Stimulated activated CD8-positive, alpha-beta memory T cell treated with anti-CD3 and anti-CD28 coated beads, Interleukin-12 subunit alpha, Interleukin-12 subunit beta, amount 100 ng/mL, for 24 hours (primary cell): Measurements from ENCODE around the gene GPRIN3.
"Not testable (repeated sequence)": the region's sequence is repeated elsewhere in the genome, so short reads cannot be mapped to it uniquely, and the experiment has no call there.

ENCODE experiments used
- DNase-seq: peaks from one replicate; pipeline ENCODE4 v3.0.0-alpha.2; 2020; ENCODE audit errors: extremely low read depth

GPRIN3 gene

DNA sequence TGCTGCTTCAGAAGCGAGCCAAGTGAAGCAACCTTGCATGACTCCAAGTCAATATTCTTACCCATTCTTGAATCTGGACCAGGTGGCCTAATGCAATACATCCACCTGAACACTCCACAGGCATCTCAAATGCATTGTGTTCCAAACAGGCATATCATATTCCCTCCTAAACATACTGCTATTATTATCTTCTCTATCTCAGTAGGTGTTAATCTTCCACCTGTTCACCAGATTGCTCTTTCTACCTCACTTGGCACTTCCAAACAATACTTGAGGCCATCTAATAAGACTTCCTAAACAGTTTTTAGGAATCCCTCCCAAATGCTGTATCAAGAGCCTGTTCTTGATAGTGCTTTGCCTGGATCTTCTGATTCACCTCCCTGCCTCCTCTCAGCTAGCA lies 90.7 kb downstream of the GPRIN3 start:
- no peak for DNase-seq

DNA sequence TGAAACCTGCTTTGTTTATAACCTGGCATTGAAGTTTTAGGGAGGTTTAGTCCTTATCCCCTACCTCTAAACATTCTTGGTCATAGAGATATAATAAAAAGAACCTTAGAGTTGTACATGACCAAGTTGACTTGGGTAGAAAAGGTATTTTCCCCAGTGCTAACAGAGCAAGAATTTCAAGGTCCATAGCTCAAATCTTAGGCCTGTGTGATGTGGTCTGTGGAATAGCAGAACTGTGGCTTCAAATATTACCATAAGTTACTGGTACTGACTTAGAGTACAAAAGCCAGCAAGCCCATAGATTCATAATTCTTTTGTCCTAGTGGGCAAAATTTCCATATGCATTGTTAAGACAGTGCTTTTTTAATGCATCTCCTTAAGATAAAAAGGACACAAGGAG lies 91.2 kb downstream of the GPRIN3 start:
- DNase-seq, result no peak

DNA sequence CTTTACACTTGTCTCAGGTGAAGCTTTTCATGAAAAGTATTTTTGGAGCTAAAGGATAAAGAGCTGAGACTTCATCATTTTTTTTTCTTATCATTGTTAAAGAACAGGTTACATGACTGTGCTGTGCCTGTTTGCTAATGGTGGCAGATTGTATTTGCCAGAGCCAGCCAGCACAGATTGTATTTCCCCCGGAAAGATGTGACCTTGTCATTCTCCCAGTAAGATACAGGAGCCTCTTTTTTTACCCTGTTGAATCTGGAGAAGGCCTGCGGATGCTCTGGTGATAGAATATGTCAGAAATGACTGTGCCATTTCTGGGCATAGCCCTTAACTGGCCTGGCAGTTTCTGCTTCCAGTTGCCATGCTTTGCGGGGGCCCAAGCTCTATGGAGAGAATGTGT lies 91.9 kb downstream of the GPRIN3 start:
- DNase-seq, result no peak

DNA sequence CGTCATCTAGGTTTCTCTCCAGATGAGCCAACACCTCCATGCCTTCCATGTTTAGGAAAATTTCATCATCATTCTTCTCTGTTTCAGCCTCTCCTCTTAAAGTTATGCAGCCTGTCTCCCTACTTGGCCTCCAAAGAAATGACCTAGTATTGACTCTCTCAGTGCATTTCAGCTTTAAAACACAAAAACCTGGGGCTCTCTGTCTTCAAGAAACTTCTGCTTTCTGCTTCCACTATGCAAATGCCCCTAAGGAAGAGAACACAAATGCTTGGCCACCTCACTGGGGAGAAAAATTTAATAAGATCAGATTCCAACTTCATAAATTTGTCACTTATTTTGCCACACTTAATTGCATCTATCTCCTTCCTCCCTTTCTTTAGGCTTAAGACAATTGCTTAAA lies 93.3 kb downstream of the GPRIN3 start:
- DNase-seq, result no peak

DNA sequence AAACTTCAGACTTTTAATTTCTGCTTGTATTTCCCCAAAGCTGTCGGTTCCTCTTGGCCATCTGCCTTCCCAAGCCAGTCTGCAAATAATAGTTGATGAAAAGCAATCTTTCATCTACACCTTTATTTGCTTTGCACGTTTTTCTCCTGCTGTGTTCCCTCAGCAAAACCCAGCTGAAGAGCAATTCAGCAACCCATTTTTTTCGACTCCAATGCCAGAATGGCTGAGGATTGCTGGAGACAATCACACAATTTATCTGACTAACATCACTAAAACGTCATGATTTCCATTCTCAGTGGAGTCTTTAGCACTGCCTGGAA lies 94.3 kb downstream of the GPRIN3 start:
- DNase-seq, result no peak

DNA sequence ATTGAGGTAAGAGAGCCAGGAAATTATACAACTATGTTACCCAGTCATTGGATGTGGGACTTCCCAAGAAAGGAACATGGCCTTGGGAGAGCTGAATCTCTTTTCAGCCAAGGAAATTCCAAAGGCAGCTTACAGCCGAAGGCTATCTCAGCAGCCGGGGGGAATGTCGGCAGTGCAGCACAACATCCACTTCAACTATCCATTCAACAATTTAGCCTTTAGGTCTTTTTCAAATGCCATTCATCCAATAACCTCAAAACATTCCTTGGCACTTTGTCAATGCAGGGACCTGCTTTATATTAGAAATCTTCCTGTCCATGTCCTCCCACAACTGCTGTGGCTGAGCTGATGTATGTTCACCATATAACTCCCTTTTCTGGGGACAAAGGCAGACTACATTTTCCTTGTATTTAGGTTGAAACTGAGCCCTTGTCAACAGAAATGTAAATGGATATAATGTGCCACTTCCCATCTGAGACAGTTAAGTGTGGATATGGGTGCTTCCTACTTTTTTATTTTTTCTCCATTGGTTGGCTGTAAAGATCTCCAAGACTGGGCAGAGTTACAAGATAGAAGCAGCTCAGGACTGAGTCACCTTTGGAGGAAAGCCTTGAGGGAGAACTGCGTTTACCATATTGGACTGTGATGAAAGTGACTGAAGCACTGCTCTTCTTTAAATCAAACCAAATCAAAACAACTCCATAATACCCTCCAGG lies 94.8 kb downstream of the GPRIN3 start:
- no peak for DNase-seq

DNA sequence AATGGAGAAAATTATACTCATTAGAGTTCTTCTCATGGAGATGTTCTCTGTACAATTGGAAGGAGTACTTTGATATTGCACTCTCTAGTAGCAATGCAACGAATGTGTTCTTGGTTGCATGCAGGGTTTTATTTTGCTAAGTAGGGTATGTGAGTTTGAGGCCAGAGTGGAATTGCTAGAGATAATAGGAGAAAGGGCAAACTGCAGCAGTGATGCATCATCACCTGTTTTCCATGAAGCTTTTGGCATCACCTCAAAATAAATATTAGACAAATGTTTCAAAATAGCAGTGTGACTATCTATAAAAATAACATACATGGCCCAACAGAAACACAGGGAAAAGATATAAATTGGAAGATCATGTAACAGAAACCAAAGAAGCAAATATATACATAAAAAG lies 103.0 kb downstream of the GPRIN3 start:
- DNase-seq, result no peak

DNA sequence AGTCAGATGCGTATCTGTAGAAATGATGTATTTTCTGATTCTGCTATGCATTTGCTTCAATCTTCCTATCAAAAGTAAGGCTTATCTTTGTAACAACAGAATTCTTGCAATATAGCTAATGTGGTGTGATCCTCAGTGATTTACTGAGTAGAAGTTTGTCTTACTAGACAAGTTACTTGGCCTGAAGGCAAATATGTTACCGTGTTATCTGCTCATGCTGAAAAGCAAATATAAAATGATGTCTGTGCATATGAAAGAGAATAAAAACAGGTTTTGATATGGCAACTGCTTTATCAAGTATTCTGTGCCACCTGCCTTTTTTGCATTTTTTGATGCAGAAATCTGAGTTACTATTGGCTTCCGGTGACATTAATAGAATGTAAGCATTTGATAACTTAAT lies 103.7 kb downstream of the GPRIN3 start:
- DNase-seq, result no peak

DNA sequence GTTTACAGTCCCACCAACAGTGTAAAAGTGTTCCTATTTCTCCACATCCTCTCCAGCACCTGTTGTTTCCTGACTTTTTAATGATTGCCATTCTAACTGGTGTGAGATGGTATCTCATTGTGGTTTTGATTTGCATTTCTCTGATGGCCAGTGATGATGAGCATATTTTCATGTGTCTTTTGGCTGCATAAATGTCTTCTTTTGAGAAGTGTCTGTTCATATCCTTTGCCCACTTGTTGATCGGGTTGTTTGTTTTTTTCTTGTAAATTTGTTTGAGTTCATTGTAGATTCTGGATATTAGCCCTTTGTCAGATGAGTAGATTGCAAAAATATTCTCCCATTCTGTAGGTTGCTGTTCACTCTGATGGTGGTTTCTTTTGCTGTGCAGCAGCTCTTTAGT lies 108.2 kb downstream of the GPRIN3 start:
- not testable (repeated sequence) for DNase-seq

DNA sequence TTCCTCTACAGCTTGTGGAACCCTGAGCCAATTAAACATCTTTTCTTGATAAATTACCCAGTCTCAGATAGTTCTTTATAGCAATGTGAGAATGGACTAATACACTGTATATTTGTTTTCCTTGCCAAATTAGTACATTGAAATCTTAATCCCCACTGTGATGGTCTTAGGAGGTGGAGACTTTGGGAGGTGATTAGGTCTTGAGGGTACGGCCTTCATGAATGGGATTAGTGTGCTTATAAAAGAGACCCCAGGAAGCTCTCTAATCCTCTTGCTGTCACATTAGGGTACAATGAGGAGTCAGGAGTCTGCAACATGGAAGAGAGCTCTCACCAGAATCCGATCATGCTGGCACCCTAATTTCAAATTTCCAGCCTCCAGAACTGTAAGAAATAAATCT lies 109.7 kb downstream of the GPRIN3 start:
- DNase-seq, result no peak

DNA sequence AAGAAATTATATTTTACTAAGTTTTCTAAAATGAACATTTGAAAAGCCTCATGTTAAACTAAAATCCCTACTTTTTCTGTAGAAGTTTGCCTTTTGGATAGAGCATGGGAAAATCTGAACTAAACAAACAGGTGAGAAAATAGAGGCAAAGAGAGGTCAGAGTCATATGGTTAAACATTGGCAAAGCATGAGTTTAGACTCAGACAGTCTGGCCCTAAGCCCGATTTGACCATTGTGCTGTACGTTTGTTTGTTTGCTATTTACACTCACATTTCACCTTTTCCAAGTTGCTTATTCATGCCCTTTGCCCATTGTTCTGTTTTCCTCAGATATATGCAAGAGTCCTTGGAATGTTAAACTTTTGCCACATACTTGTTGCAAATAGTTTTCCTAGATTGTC lies 110.9 kb downstream of the GPRIN3 start:
- no peak for DNase-seq

DNA sequence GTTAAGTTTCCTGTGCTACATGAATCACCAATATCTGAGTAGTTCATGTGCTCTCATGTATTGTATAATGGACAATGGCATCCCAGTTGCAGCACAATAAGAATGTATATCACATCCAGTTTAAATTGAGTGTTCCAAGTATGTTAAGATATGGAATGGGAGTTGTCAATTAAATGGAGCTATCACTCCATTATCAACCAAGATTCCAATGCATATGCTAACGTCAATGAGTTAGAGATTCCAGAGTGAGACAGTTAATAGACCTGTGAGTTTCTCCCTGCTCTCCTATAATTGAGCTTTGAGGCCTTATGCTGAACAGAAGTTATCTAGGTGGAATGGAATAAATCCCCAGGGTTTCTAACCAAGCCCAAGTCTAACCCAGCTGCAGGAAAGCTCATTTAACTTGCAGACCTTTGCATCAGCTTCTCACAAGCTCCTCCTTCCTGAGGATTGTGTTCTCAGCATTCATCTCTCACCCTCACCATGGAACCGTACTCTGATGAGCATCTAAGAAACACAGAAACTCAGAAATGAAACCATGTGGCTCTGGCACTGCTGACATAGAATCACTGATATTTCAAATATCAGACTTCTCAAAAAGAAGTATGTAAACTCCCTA lies 111.4 kb downstream of the GPRIN3 start:
- DNase-seq, result no peak

DNA sequence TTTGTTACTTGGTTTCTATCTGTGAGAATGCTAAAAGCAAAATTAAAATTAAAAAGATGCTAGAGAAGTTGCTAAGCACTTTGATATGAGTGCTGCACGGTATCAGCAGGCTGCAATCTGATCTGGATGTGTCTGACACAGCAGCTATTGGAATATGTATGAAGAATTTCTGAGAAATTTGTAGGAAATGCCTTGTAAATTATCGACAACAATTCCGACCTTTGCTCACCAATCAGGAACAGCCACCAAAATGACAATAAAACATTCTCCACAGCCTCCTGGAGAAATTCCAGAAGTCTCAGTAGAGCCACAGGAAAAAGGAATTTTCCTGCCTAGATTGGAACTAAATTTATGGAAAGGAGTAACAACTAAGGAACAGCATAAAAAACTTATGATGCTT lies 113.8 kb downstream of the GPRIN3 start:
- no peak for DNase-seq
